PFSK-1 (cell line): ENCODE data around the gene KIF3A.

ENCODE experiments used
- POLR2AphosphoS5 ChIP-seq: IDR thresholded peaks from 2 replicates; pipeline ENCODE4 v1.6.1; 2012; ENCODE audit warnings: low read depth, mild to moderate bottlenecking, control low read depth, low read length, moderate library complexity
- SIN3A ChIP-seq: IDR thresholded peaks from 2 replicates; pipeline ENCODE4 v1.6.1; 2012; ENCODE audit warnings: mild to moderate bottlenecking, low read length, moderate library complexity, borderline replicate concordance; ENCODE audit not compliant: insufficient read depth
- TF ChIP-seq, protein P1 (sequence below), 2 experiments: IDR thresholded peaks; 2 replicates each; pipeline versions ENCODE4 v1.6.1 to v1.8.0; 2011 to 2012; ENCODE audit warnings: low read depth in 2 of 2, low read length in 2 of 2, control low read depth in 1 of 2, inconsistent platforms in 1 of 2, mild to moderate bottlenecking in 1 of 2, moderate library complexity in 1 of 2; ENCODE audit not compliant: insufficient read depth in 1 of 2

DNA sequence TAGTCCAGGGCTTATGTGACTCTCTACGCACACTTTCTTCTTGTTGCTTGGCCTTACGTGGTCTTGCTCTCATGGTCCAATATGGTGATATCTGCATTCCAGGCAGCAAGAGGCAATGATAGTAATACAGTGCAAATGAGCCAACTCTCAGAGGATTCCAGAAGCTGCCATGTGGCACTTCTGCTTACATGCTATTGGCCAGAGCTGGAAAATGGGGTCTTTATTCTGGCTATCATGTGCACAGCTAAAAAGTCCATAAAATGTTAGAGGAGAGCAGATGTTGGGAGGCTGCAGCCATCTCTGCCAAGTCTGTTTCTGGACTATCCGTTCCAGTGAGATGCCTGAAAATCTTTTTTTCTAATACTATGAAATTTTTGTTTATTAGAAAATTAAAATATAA is 42.6 kb upstream of the KIF3A start:
- TF ChIP-seq, protein P1, sequence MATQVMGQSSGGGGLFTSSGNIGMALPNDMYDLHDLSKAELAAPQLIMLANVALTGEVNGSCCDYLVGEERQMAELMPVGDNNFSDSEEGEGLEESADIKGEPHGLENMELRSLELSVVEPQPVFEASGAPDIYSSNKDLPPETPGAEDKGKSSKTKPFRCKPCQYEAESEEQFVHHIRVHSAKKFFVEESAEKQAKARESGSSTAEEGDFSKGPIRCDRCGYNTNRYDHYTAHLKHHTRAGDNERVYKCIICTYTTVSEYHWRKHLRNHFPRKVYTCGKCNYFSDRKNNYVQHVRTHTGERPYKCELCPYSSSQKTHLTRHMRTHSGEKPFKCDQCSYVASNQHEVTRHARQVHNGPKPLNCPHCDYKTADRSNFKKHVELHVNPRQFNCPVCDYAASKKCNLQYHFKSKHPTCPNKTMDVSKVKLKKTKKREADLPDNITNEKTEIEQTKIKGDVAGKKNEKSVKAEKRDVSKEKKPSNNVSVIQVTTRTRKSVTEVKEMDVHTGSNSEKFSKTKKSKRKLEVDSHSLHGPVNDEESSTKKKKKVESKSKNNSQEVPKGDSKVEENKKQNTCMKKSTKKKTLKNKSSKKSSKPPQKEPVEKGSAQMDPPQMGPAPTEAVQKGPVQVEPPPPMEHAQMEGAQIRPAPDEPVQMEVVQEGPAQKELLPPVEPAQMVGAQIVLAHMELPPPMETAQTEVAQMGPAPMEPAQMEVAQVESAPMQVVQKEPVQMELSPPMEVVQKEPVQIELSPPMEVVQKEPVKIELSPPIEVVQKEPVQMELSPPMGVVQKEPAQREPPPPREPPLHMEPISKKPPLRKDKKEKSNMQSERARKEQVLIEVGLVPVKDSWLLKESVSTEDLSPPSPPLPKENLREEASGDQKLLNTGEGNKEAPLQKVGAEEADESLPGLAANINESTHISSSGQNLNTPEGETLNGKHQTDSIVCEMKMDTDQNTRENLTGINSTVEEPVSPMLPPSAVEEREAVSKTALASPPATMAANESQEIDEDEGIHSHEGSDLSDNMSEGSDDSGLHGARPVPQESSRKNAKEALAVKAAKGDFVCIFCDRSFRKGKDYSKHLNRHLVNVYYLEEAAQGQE (IDR thresholded peaks at IDR 0.05; ENCODE audit: insufficient read depth in 1 of 2, low read depth in 2 of 2, low read length in 2 of 2) = no peak
- TF ChIP-seq POLR2AphosphoS5 (no peak), SIN3A (no peak)
